ENCODE data around the gene SSTR3. TPM values are rescaled to one million over a fixed set of nuclear protein-coding genes. Genes with fewer than 3 reads are reported as not detected.

Gene SSTR3
- total RNA-seq, 1 donor from 2014 or later = not detected

Other genes with a start within 250 kb of the SSTR3 start
- gene TST, start 193.0 kb downstream of the SSTR3 start, total RNA-seq = 53.4 TPM
- 42.7 TPM for gene MPST, start 192.7 kb downstream of the SSTR3 start, total RNA-seq
- gene KCTD17, start 160.7 kb downstream of the SSTR3 start, total RNA-seq = 37.2 TPM
- 0.31 TPM for gene TMPRSS6, start 102.8 kb downstream of the SSTR3 start, total RNA-seq
- gene IL2RB, start 62.6 kb downstream of the SSTR3 start, total RNA-seq = 7.5 TPM
- gene C1QTNF6, start 24.2 kb downstream of the SSTR3 start, total RNA-seq = 9.4 TPM
- gene RAC2, start 31.8 kb upstream of the SSTR3 start, total RNA-seq = 30.4 TPM
- gene CYTH4, start 70.0 kb upstream of the SSTR3 start, total RNA-seq = 16.3 TPM
- gene ELFN2, start 215.0 kb upstream of the SSTR3 start, total RNA-seq = 0.10 TPM